OCI-LY3 (cell line): ENCODE data around the gene ABCB4.

Experiments used
- H2AFZ ChIP-seq: fragments of 200-600, 300-600 bp; shearing (Covaris generic); 2 replicates; pipeline ENCODE4 v1.6.0; 2014; ENCODE audit warnings: antibody characterized with exemption, low read depth, low read length
- H3K27ac ChIP-seq: fragments of 200-600, 300-600 bp; sonication (generic); 2 replicates; pipeline ENCODE4 v1.5.1; 2014; ENCODE audit warnings: mild to moderate bottlenecking, low read length, moderate library complexity, mixed read lengths
- H3K27me3 ChIP-seq: fragments of 200-600, 300-600 bp; sonication (generic); 2 replicates; pipeline ENCODE4 v1.6.1; 2014; ENCODE audit warnings: low read depth, low read length, mixed read lengths
- H3K36me3 ChIP-seq: fragments of 200-600, 300-600 bp; sonication (generic); replicated peaks from 2 replicates; pipeline ENCODE3; 2014; ENCODE audit warnings: low read depth, low read length, mixed read lengths
- H3K4me1 ChIP-seq: fragments of 300-600, 200-600 bp; sonication (generic); 2 replicates; pipeline ENCODE4 v1.6.1; 2014; ENCODE audit warnings: low read length, mixed read lengths
- H3K4me2 ChIP-seq: fragments of 200-600, 300-600 bp; sonication (generic); 2 replicates; pipeline ENCODE4 v1.6.1; 2014; ENCODE audit warnings: low read length, mixed read lengths
- H3K4me3 ChIP-seq: fragments of 300-600, 200-600 bp; sonication (generic); 2 replicates; pipeline ENCODE4 v1.5.1; 2014; ENCODE audit warnings: antibody characterized with exemption, mild to moderate bottlenecking, low read length, moderate library complexity
- H3K79me2 ChIP-seq: fragments of 300-600, 200-600 bp; shearing (Covaris generic); 2 replicates; pipeline ENCODE4 v1.6.1; 2014; ENCODE audit warnings: mild to moderate bottlenecking, low read length, mixed read lengths
- H3K9ac ChIP-seq: fragments of 300-600, 200-600 bp; shearing (Covaris generic); 2 replicates; pipeline ENCODE4 v1.6.0; 2014; ENCODE audit warnings: mild to moderate bottlenecking, low read length, moderate library complexity
- H3K9me3 ChIP-seq: fragments of 200-600, 300-600 bp; shearing (Covaris generic); 2 replicates; pipeline ENCODE4 v1.6.1; 2014; ENCODE audit warnings: low read length, mixed read lengths; ENCODE audit not compliant: insufficient read depth
- H4K20me1 ChIP-seq: fragments of 200-600, 300-600 bp; sonication (generic); 2 replicates; pipeline ENCODE4 v1.6.1; 2016; ENCODE audit warnings: low read length, mixed read lengths; ENCODE audit not compliant: insufficient read depth
- EZH2phosphoT487 ChIP-seq: fragments of 200-600 bp; shearing (Covaris generic); IDR thresholded peaks from 2 replicates; pipeline ENCODE4 v1.6.1; 2018; ENCODE audit warnings: antibody characterized with exemption, mixed run types, low read depth
- TF ChIP-seq, protein P1 (sequence below): fragments of 200-600, 300-600 bp; sonication (generic); IDR thresholded peaks from 2 replicates; pipeline ENCODE4 v1.5.1; 2014; ENCODE audit warnings: antibody characterized with exemption, low read length, low read depth

The ABCB4 gene

DNA sequence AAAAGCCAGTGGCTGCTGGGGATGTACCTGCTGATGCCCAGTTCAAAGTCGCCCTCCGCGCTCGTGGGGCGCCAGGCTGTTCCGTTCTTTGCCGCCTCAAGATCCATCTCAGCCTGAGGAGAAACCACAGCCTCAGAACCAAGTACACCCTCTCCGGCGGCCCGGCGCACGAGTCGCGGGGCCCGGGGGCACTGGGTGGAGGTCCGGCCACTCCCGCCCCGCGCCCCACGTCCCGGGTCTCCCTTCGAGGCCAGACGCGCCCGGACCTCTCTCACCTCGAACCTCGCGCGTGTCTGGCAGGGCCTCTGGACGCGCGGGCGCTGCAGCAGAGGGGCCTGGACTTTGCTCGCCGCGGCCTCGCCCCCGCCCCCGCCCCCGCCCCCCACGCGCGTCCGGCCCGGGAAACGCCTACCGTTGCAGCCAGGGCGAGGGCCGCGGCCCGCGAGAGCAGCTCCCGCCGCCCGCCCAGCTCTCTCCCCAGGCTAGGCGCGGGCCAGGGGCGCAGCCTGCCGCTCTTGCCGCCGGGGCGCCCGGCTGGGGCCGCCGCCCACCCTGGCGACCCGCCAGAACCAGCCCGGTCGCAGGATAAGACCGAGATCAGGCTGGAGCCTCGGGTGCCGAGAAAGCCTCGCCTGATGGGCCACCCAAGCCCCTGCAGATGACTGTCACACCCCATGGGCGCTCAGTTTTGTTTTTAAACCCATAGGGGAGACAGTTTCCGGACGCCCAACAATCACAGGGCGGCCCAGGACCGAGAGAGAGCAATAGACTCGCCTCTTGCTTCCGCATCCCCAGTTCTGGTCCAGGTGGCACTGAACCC, at the start of gene ABCB4:
Gene ABCB4, minus strand, starts transcription at position 322 of the 820 bp plus-strand sequence. Its CDS starts 215 bp downstream, at position 107.
- peak within 1 kb of the TSS; percentile 76 for H2AFZ ChIP-seq
- H3K9me3 ChIP-seq, result no peaks in the 10 kb centered on the region

DNA sequence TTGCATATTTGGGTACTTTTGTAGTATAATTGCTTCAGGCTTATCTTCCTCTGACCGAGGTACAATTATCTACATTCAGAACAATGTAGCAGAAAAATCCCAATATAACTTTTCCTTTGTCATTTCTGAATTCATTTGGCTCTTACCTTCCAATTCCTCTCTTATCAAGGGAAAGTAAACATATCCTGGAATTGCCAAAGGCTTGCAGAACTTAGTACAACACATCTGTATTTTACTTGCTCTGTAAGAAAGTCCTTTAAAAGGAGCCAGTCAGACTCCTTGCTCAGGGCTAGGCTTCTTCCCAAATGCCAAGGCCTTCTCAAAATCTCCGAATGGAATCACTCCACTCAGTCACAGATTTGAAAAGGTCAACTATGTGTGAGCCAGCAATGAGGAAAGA, 43.3 kb upstream of the ABCB4 start:
- Histone ChIP-seq H4K20me1 (no peaks in the 10 kb centered on the region), H2AFZ (no peak overlapping the region), H3K27ac (no peak overlapping the region), H3K36me3 (no peaks in the 10 kb centered on the region), H3K79me2 (no peaks in the 10 kb centered on the region), H3K9ac (no peak overlapping the region), H3K27me3 (no peaks in the 10 kb centered on the region), H3K4me1 (peaks cover 6% of the 10 kb centered on the region; the same call in 1 of the 2 replicates), H3K4me2 (no peak overlapping the region), H3K4me3 (no peak overlapping the region), H3K9me3 (no peaks in the 10 kb centered on the region)
- TF ChIP-seq, protein P1, sequence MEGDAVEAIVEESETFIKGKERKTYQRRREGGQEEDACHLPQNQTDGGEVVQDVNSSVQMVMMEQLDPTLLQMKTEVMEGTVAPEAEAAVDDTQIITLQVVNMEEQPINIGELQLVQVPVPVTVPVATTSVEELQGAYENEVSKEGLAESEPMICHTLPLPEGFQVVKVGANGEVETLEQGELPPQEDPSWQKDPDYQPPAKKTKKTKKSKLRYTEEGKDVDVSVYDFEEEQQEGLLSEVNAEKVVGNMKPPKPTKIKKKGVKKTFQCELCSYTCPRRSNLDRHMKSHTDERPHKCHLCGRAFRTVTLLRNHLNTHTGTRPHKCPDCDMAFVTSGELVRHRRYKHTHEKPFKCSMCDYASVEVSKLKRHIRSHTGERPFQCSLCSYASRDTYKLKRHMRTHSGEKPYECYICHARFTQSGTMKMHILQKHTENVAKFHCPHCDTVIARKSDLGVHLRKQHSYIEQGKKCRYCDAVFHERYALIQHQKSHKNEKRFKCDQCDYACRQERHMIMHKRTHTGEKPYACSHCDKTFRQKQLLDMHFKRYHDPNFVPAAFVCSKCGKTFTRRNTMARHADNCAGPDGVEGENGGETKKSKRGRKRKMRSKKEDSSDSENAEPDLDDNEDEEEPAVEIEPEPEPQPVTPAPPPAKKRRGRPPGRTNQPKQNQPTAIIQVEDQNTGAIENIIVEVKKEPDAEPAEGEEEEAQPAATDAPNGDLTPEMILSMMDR, result no peak
- no peak for TF ChIP-seq EZH2phosphoT487

More for the DNA sequence above, at the start of gene ABCB4:
- H3K4me3 ChIP-seq, result peak within 1 kb of the TSS; percentile 79
- peaks cover 5% of the 10 kb centered on the region; the same call in 1 of the 2 replicates for H4K20me1 ChIP-seq
- H3K79me2 ChIP-seq, result no peaks in the 10 kb centered on the region
- TF ChIP-seq EZH2phosphoT487, result no peak
- TF ChIP-seq, protein P1, result no peak
- peak within 1 kb of the TSS; percentile 65 for H3K27ac ChIP-seq
- H3K9ac ChIP-seq, result peak within 1 kb of the TSS; percentile 74
- H3K4me2 ChIP-seq, result peak within 1 kb of the TSS; percentile 99
- H3K36me3 ChIP-seq, result no peaks in the 10 kb centered on the region
- H3K4me1 ChIP-seq, result peaks cover 29% of the 10 kb centered on the region
- peaks cover 54% of the 10 kb centered on the region for H3K27me3 ChIP-seq

DNA sequence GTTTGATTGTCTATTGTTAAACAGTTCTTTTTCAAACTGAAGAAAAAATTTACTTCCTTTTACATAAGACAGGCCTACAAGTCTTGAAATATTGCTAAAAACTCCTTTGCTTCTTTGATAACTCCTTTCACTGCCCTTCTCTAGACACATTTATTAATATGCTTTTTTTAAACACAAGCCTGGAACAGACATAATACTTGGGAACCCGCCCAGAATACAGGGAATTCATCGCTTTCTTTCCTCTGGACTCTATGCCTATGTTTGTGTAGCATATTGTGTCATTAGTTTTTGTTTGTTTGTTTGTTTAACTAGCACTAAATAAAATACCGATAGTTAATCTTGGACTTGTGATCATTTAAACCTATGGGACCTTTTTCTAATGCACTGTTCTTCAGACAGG, 42.4 kb upstream of the ABCB4 start:
- H3K4me1 ChIP-seq, result peaks cover 7% of the 10 kb centered on the region; the same call in 1 of the 2 replicates
- no peak overlapping the region for H3K27ac ChIP-seq
- no peaks in the 10 kb centered on the region for H3K36me3 ChIP-seq
- H3K27me3 ChIP-seq, result no peaks in the 10 kb centered on the region
- no peak overlapping the region for H3K4me3 ChIP-seq
- no peaks in the 10 kb centered on the region for H3K79me2 ChIP-seq
- no peaks in the 10 kb centered on the region for H3K9me3 ChIP-seq
- no peak overlapping the region for H3K4me2 ChIP-seq
- no peaks in the 10 kb centered on the region for H4K20me1 ChIP-seq
- H2AFZ ChIP-seq, result no peak overlapping the region
- TF ChIP-seq, protein P1, result no peak
- TF ChIP-seq EZH2phosphoT487, result no peak
- no peak overlapping the region for H3K9ac ChIP-seq

DNA sequence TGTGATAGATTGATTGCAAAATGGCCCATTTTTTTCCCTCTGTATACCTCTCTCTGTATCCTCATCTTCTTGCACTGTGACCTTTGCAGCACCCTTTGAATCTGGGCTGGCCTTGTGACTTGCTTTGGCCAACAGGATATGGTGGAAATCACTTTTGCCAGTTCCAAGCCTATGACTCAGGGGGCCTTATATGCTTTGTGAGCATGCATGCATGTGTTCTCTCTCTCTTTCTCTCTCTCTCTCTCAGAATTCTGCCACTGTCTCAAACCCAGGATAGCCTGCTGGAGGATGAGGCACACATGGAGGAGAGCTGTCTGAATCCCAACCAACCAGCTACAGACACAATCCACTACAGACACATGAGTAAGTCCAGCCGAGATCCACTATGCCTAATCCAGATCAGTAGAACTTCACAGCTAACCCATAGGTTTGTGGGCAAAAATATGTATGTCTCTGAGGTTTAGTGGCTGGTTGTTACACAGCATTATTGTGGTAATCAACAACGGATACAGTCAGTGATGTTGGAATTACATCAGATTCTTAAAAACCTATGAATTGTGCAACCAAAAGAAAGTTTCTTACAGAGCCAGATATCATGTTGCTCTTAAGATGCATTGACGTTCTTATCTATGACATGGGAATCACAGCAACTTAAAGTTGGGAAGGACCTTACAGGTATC, 41.8 kb upstream of the ABCB4 start:
- no peaks in the 10 kb centered on the region for H3K9me3 ChIP-seq
- no peak overlapping the region for H3K4me2 ChIP-seq
- H3K79me2 ChIP-seq, result no peaks in the 10 kb centered on the region
- no peaks in the 10 kb centered on the region for H3K27me3 ChIP-seq
- H3K4me1 ChIP-seq, result peaks cover 7% of the 10 kb centered on the region; the same call in 1 of the 2 replicates
- no peak for TF ChIP-seq EZH2phosphoT487
- TF ChIP-seq, protein P1, result no peak
- H3K9ac ChIP-seq, result no peak overlapping the region
- no peak overlapping the region for H3K27ac ChIP-seq
- H4K20me1 ChIP-seq, result no peaks in the 10 kb centered on the region
- H3K36me3 ChIP-seq, result no peaks in the 10 kb centered on the region
- no peak overlapping the region for H3K4me3 ChIP-seq
- H2AFZ ChIP-seq, result no peak overlapping the region
